Ovary (tissue), 9 donors: ENCODE results near the gene ACSS1. TPM values are rescaled to one million over a fixed set of nuclear protein-coding genes. Genes with fewer than 3 reads are reported as not detected.

Experiments
- DNase-seq, 5 donors: peaks; one replicate each; pipeline ENCODE4 v3.0.0-alpha.2; 2019 to 2020
- H3K27ac ChIP-seq, 2 donors: fragments of 200-600 bp; one replicate each; pipeline versions ENCODE4 v1.5.1 to v1.8.0; 2019 to 2022
- H3K27me3 ChIP-seq: fragments of 200-600 bp; one replicate; pipeline ENCODE4 v1.8.0; 2022
- H3K36me3 ChIP-seq: fragments of 200-600 bp; sonication (generic); one replicate; pipeline ENCODE4 v1.5.1; 2019
- H3K4me1 ChIP-seq: one replicate; pipeline ENCODE4 v1.8.1; 2013; ENCODE audit warnings: mild to moderate bottlenecking, moderate library complexity; ENCODE audit not compliant: insufficient read depth
- H3K4me3 ChIP-seq: fragments of 200-600 bp; sonication (generic); one replicate; pipeline ENCODE4 v1.5.1; 2017
- H3K9me3 ChIP-seq, 2 donors: fragments of 200-600 bp in 1 of 2; sonication (generic) in 1 of 2; one replicate each; pipeline versions ENCODE4 v1.5.1 to v1.8.1; 2013 to 2019; ENCODE audit warnings: mild to moderate bottlenecking in 1 of 2, moderate library complexity in 1 of 2
- EP300 ChIP-seq: sonication (generic); formaldehyde crosslinking; IDR thresholded peaks from one replicate; pipeline ENCODE4 v1.6.1; 2017; ENCODE audit warnings: antibody characterized with exemption
- POLR2A ChIP-seq: fragments of 450-650 bp; IDR thresholded peaks from one replicate; pipeline ENCODE4 v1.6.1; 2017; ENCODE audit warnings: antibody characterized with exemption, mild to moderate bottlenecking, moderate library complexity
- WGBS, 3 donors: extraction: QIAGEN DNeasy Blood & Tissue Kit in 1 of 3; methylation state at CpG; one replicate each; pipeline versions ENCODE4 v1.1.5 to v1.1.7; 2013 to 2017; 5-methylcytosine and 5-hydroxymethylcytosine counted together
- intact Hi-C, 4 donors: fragments of 100-400 bp; cut with DNase I; formaldehyde crosslinking; loops; one replicate each; pipeline versions ENCODE4 v1.11.0 to v1.15.1; 2022 to 2023
- polyA plus RNA-seq, 2 donors: library from polyadenylated mRNA; stranded (reverse); fragments of 200-250 nt in 1 of 2; fragments of 350-450 nt in 1 of 2; fragmentation: Illumina TruSeq in 1 of 2; extraction: RNeasy Lipid Tissue Mini Kit (QIAGEN cat#74804) in 1 of 2; gene quantifications; one replicate each; pipeline ENCODE4 v1.2.3, GENCODE V29; 2013 to 2014
- total RNA-seq, 7 donors: library from RNA; depleted of rRNA in 2 of 7; stranded (reverse); fragments of >200 nt in 2 of 7; fragmentation: NEBNext Ultra II Directional in 3 of 7; extraction: Animal tissue kit (Norgen Biotek cat#: 25700) in 3 of 7; gene quantifications; one replicate each; pipeline versions ENCODE4 v1.1.0 to v1.2.4, GENCODE V29; 2016 to 2023
- TF ChIP-seq, protein P1 (sequence below), 3 donors: fragments of 450-650 bp in 2 of 3; fragments of 200-600 bp in 1 of 3; IDR thresholded peaks; one replicate each; pipeline versions ENCODE4 v1.5.1 to v1.8.0; 2016 to 2022; ENCODE audit warnings: antibody characterized with exemption in 3 of 3, mild to moderate bottlenecking in 1 of 3
- donor health status: DM: no; HTN: no; CAD: no; lungs with moderate emphysema.
- donor health status: DM: no; HTN: no; CAD: no.
- donor health status: Bipolar disorder and iron deficiency.
- donor health status: DM: yes; HTN: yes; CAD: no.
- donor health status: DM: no; HTN: no; CAD: no.
- donor health status: DM: yes; HTN: yes; CAD: no.

ACSS1 gene
- total and polyA plus RNA-seq, 9 donors, result 13.1 to 37.0 (median 29.0) TPM

GRCh38 chr20:25046181-25046641 is 11.7 kb downstream of the ACSS1 start:
- whole genome bisulfite sequencing, 3 donors, result 86 to 93% (median 88%) methylated on average over 14 of the region's 14 CpGs
- Histone ChIP-seq H3K9me3 (no peaks in the 10 kb centered on the region), H3K4me1 (peaks cover 26% of the 10 kb centered on the region), H3K27me3 (no peaks in the 10 kb centered on the region), H3K4me3 (no peak overlapping the region), H3K27ac (no peak overlapping the region), H3K36me3 (no peaks in the 10 kb centered on the region)
- TF ChIP-seq, protein P1, sequence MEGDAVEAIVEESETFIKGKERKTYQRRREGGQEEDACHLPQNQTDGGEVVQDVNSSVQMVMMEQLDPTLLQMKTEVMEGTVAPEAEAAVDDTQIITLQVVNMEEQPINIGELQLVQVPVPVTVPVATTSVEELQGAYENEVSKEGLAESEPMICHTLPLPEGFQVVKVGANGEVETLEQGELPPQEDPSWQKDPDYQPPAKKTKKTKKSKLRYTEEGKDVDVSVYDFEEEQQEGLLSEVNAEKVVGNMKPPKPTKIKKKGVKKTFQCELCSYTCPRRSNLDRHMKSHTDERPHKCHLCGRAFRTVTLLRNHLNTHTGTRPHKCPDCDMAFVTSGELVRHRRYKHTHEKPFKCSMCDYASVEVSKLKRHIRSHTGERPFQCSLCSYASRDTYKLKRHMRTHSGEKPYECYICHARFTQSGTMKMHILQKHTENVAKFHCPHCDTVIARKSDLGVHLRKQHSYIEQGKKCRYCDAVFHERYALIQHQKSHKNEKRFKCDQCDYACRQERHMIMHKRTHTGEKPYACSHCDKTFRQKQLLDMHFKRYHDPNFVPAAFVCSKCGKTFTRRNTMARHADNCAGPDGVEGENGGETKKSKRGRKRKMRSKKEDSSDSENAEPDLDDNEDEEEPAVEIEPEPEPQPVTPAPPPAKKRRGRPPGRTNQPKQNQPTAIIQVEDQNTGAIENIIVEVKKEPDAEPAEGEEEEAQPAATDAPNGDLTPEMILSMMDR (IDR thresholded peaks at IDR 0.05), result no peak
- TF ChIP-seq POLR2A (no peak), EP300 (no peak)
- intact Hi-C loops, result no loop called here
- DNase-seq, result peak in 2 of 5 donors; percentile 16 to 17

DNA sequence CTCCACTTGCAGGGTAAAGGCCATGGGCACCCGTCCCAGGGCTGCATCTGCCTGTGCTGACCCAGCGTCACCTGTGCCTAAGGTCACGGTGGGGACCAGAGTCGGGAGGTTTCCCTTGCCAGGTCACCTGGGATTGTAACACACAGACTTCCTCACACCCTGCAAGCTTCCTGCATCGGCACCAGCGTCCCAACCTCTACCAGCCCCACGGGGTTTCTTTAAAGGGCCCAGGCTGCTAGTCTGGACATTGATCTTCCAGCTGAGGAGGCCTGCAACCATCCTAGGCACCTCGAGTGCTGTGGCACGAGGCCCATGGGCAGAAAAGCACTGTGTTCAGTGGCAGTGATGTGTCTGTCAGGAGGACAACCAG is 12.6 kb downstream of the ACSS1 start:
- Histone ChIP-seq H3K36me3 (no peaks in the 10 kb centered on the region), H3K4me1 (peaks cover 22% of the 10 kb centered on the region), H3K4me3 (no peak overlapping the region), H3K27ac (no peak overlapping the region), H3K9me3 (no peaks in the 10 kb centered on the region), H3K27me3 (no peaks in the 10 kb centered on the region)
- TF ChIP-seq EP300, result no peak
- TF ChIP-seq, protein P1 (IDR thresholded peaks at IDR 0.05), result no peak
- no peak for TF ChIP-seq POLR2A
- peak in 2 of 5 donors; percentile 6 to 29 for DNase-seq
- 75 to 85% (median 83%) methylated on average over 9 of the region's 9 CpGs for WGBS, 3 donors
- intact Hi-C loops, result no loop called here

- Histone ChIP-seq H3K36me3 (no peaks in the 10 kb centered on the region), H3K27me3 (no peaks in the 10 kb centered on the region), H3K4me1 (peaks cover 22% of the 10 kb centered on the region), H3K9me3 (no peaks in the 10 kb centered on the region), H3K4me3 (no peak overlapping the region), H3K27ac (no peak overlapping the region)
- 84 to 88% (median 85%) methylated on average over 14 of the region's 14 CpGs for WGBS, 3 donors
- intact Hi-C loops, result no loop called here
- TF ChIP-seq POLR2A, result no peak
- DNase-seq, result peak in 2 of 5 donors; percentile 11 to 25
Observed at GRCh38 chr20:25044660-25045342, 13.1 kb downstream of the ACSS1 start.

- no peak for TF ChIP-seq EP300
- no peak for TF ChIP-seq POLR2A
- TF ChIP-seq, protein P1 (IDR thresholded peaks at IDR 0.05), result no peak
Observed at GRCh38 chr20:25044261-25044560, 13.7 kb downstream of the ACSS1 start.

GRCh38 chr20:25043499-25044260 is 14.3 kb downstream of the ACSS1 start:
- H3K4me1 ChIP-seq, result peaks cover 20% of the 10 kb centered on the region
- no peak overlapping the region for H3K27ac ChIP-seq
- TF ChIP-seq EP300 (no peak), POLR2A (no peak)
- TF ChIP-seq, protein P1 (IDR thresholded peaks at IDR 0.05), result no peak
- peak in 1 of 5 donors; percentile 9 for DNase-seq
- H3K27me3 ChIP-seq, result no peaks in the 10 kb centered on the region
- H3K9me3 ChIP-seq, result no peaks in the 10 kb centered on the region
- 91 to 95% (median 92%) methylated on average over 9 of the region's 9 CpGs for WGBS, 3 donors
- intact Hi-C loops, result no loop called here
- no peak overlapping the region for H3K4me3 ChIP-seq
- no peaks in the 10 kb centered on the region for H3K36me3 ChIP-seq

More at GRCh38 chr20:25044261-25044560, 13.7 kb downstream of the ACSS1 start:
- Histone ChIP-seq H3K27me3 (no peaks in the 10 kb centered on the region), H3K27ac (no peak overlapping the region), H3K9me3 (no peaks in the 10 kb centered on the region), H3K4me1 (peaks cover 18% of the 10 kb centered on the region), H3K36me3 (no peaks in the 10 kb centered on the region), H3K4me3 (no peak overlapping the region)
- intact Hi-C loops, result no loop called here
- peak in 1 of 5 donors; percentile 19 for DNase-seq
- 94 to 98% (median 96%) methylated on average over 5 of the region's 5 CpGs for WGBS, 3 donors
